Measurements from ENCODE around the gene ENDOV. TPM values are rescaled to one million over a fixed set of nuclear protein-coding genes. Genes with fewer than 3 reads are reported as not detected.

ENDOV gene
- total and polyA plus RNA-seq, 2 donors (not counting 1 experiment from before 2014, with no cell fraction given): 13.1 to 28.7 TPM

DNA sequence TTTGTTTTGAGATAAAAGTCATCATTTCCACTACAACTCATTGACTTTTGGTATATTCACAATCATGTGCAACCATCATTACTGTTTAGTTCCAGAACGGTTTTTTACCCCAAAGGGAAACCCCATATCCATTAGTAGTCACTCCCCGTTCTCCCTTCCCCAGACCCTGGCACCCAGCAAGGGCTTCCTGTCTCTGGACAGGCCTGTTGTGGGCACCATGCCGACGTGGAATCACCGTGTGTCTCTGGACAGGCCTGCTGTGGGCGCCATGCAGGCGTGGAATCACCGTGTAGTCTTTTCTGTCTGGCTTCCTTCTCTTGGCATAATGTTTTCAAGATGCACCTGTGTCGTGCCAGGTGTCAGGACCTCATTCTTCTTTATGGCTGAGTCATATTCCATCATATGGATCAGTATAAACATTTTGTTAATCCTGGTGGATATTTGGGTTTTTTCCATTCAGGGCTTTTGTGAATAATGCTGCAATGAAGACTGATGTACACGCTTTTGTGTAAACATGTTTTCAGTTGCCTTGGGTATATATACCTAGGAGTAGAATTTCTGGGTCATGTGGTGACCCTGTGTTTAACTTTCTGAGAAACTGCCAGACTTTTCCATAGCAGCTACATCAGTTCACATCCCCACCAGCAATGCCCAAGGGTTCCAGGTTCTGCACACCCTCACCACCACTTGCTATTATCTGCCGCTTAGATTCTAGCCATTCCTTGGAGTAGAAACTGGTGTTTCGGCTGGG, 19.1 kb downstream of the ENDOV start:
- H3K27me3 ChIP-seq (ENCODE audit: control insufficient read depth, insufficient read depth, low read length): peaks cover 4% of the 10 kb centered on the region
- H3K4me2 ChIP-seq (ENCODE audit: extremely low read depth, insufficient read depth, low read length): no peak overlapping the region

DNA sequence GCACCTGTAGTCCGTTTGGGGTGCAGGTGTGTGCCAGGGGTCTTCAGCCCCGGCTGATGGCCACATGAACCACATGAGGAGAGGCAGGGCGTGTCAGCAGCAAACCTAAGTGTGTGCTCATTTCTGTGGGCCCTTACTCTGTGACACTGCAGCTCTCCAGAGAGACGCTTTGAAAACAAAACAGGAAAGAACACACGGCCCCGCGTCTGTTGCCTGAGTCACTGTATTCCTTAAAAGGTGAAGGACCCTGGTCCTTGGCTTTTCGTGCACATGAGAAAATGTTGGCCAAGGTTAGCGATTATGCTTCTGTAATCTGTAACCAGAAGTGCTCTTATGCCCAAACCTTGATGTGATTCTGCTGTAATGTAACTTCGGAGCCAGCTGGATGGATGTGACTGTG, 22.6 kb downstream of the ENDOV start:
- no peaks in the 10 kb centered on the region for H4K20me1 ChIP-seq (ENCODE audit: control insufficient read depth, extremely low read depth, insufficient read depth, low read length)
- TF ChIP-seq, protein P1, sequence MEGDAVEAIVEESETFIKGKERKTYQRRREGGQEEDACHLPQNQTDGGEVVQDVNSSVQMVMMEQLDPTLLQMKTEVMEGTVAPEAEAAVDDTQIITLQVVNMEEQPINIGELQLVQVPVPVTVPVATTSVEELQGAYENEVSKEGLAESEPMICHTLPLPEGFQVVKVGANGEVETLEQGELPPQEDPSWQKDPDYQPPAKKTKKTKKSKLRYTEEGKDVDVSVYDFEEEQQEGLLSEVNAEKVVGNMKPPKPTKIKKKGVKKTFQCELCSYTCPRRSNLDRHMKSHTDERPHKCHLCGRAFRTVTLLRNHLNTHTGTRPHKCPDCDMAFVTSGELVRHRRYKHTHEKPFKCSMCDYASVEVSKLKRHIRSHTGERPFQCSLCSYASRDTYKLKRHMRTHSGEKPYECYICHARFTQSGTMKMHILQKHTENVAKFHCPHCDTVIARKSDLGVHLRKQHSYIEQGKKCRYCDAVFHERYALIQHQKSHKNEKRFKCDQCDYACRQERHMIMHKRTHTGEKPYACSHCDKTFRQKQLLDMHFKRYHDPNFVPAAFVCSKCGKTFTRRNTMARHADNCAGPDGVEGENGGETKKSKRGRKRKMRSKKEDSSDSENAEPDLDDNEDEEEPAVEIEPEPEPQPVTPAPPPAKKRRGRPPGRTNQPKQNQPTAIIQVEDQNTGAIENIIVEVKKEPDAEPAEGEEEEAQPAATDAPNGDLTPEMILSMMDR (conservative IDR thresholded peaks at IDR 0.05 in 1 of 2, IDR thresholded peaks at IDR 0.05 in 1 of 2; ENCODE audit: low read depth in 1 of 2, low read length in 2 of 2): no peak
- no peak for TF ChIP-seq EZH2 (IDR thresholded peaks at IDR 0.05; ENCODE audit: low read length, missing control alignments)

More for the DNA sequence above, 19.1 kb downstream of the ENDOV start:
- H3K4me3 ChIP-seq (replicated peaks in 1 of 4; ENCODE audit: control extremely low read depth in 1 of 4, insufficient read depth in 1 of 4, low read depth in 3 of 4, low read length in 4 of 4): no peak overlapping the region
- H3K4me1 ChIP-seq (ENCODE audit: control insufficient read depth, extremely low read depth, insufficient read depth, low read length): no peaks in the 10 kb centered on the region
- TF ChIP-seq EZH2 (IDR thresholded peaks at IDR 0.05; ENCODE audit: low read length, missing control alignments): no peak
- TF ChIP-seq, protein P1 (conservative IDR thresholded peaks at IDR 0.05 in 1 of 2, IDR thresholded peaks at IDR 0.05 in 1 of 2; ENCODE audit: low read depth in 1 of 2, low read length in 2 of 2): no peak
- no peak overlapping the region for H2AFZ ChIP-seq (ENCODE audit: low read length)
- DNase-seq (ENCODE audit: low read depth in 2 of 2): no peak
- H3K79me2 ChIP-seq (ENCODE audit: control insufficient read depth, insufficient read depth, low read length): no peaks in the 10 kb centered on the region
- no peak overlapping the region for H3K9ac ChIP-seq (ENCODE audit: insufficient read depth, low read length)
- no peak overlapping the region for H3K27ac ChIP-seq (ENCODE audit: insufficient read depth, low read length)
- H3K36me3 ChIP-seq (ENCODE audit: control insufficient read depth, insufficient read depth, low read length): no peaks in the 10 kb centered on the region
- H4K20me1 ChIP-seq (ENCODE audit: control insufficient read depth, extremely low read depth, insufficient read depth, low read length): no peaks in the 10 kb centered on the region
- H3K9me3 ChIP-seq (ENCODE audit: control insufficient read depth, insufficient read depth, low read depth, low read length): no peaks in the 10 kb centered on the region

DNA sequence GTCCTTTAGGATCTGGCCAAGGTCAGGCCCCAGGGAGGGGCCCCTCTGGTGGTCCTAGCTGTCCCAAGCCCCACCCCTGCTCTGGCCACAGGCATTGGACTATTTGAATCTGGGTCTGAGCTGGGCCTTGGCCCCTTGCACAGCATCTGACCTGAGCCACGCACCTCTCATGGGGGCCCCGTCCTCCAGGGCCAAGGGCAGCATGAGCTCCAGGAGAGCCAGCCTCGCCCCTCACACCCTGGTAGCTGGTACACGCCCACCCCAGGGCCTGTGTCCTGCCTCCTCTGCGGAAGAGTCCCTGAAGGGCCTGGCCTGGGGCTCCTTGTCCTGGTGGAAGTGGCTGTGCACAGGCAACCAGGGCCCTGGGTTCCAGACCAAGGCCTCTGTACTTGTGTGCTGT, 23.8 kb downstream of the ENDOV start:
- H3K27ac ChIP-seq (ENCODE audit: insufficient read depth, low read length): no peak overlapping the region
- no peak overlapping the region for H3K9ac ChIP-seq (ENCODE audit: insufficient read depth, low read length)
- no peaks in the 10 kb centered on the region for H3K9me3 ChIP-seq (ENCODE audit: control insufficient read depth, insufficient read depth, low read depth, low read length)
- no peak overlapping the region for H3K4me3 ChIP-seq (replicated peaks in 1 of 4; ENCODE audit: control extremely low read depth in 1 of 4, insufficient read depth in 1 of 4, low read depth in 3 of 4, low read length in 4 of 4)
- no peaks in the 10 kb centered on the region for H3K4me1 ChIP-seq (ENCODE audit: control insufficient read depth, extremely low read depth, insufficient read depth, low read length)
- no peak overlapping the region for H2AFZ ChIP-seq (ENCODE audit: low read length)
- H4K20me1 ChIP-seq (ENCODE audit: control insufficient read depth, extremely low read depth, insufficient read depth, low read length): no peaks in the 10 kb centered on the region
- TF ChIP-seq, protein P1 (conservative IDR thresholded peaks at IDR 0.05 in 1 of 2, IDR thresholded peaks at IDR 0.05 in 1 of 2; ENCODE audit: low read depth in 1 of 2, low read length in 2 of 2): no peak
- TF ChIP-seq EZH2 (IDR thresholded peaks at IDR 0.05; ENCODE audit: low read length, missing control alignments): no peak
- H3K4me2 ChIP-seq (ENCODE audit: extremely low read depth, insufficient read depth, low read length): no peak overlapping the region
- no peaks in the 10 kb centered on the region for H3K79me2 ChIP-seq (ENCODE audit: control insufficient read depth, insufficient read depth, low read length)
- H3K36me3 ChIP-seq (ENCODE audit: control insufficient read depth, insufficient read depth, low read length): no peaks in the 10 kb centered on the region
- H3K27me3 ChIP-seq (ENCODE audit: control insufficient read depth, insufficient read depth, low read length): peaks cover 4% of the 10 kb centered on the region
- DNase-seq (ENCODE audit: low read depth in 2 of 2): no peak

More for the DNA sequence above, 22.6 kb downstream of the ENDOV start:
- Histone ChIP-seq H3K36me3 (ENCODE audit: control insufficient read depth, insufficient read depth, low read length) (no peaks in the 10 kb centered on the region), H3K9ac (ENCODE audit: insufficient read depth, low read length) (no peak overlapping the region), H3K27ac (ENCODE audit: insufficient read depth, low read length) (no peak overlapping the region), H2AFZ (ENCODE audit: low read length) (no peak overlapping the region), H3K27me3 (ENCODE audit: control insufficient read depth, insufficient read depth, low read length) (peaks cover 4% of the 10 kb centered on the region), H3K4me3 (replicated peaks in 1 of 4; ENCODE audit: control extremely low read depth in 1 of 4, insufficient read depth in 1 of 4, low read depth in 3 of 4, low read length in 4 of 4) (no peak overlapping the region), H3K9me3 (ENCODE audit: control insufficient read depth, insufficient read depth, low read depth, low read length) (no peaks in the 10 kb centered on the region), H3K4me2 (ENCODE audit: extremely low read depth, insufficient read depth, low read length) (no peak overlapping the region), H3K4me1 (ENCODE audit: control insufficient read depth, extremely low read depth, insufficient read depth, low read length) (no peaks in the 10 kb centered on the region), H3K79me2 (ENCODE audit: control insufficient read depth, insufficient read depth, low read length) (no peaks in the 10 kb centered on the region)
- DNase-seq (ENCODE audit: low read depth in 2 of 2): no peak

Data from fibroblast of lung (primary cell).